Cardiac muscle cell (in vitro differentiated cells and primary cell): ENCODE results near the gene HRH3. TPM values are rescaled to one million over a fixed set of nuclear protein-coding genes. Genes with fewer than 3 reads are reported as not detected.

ENCODE experiments used
- DNase-seq, 2 donors: peaks; one replicate each; pipeline versions ENCODE4 v3.0.0 to v3.0.0-alpha.2; 2010 to 2017; ENCODE audit warnings: low read depth in 1 of 2, low spot score in 1 of 2
- H3K27ac ChIP-seq: fragments of 200-600 bp; sonication (generic); 2 replicates; pipeline ENCODE4 v1.5.1; 2016
- H3K27me3 ChIP-seq: fragments of 200-600 bp; sonication (generic); 2 replicates; pipeline ENCODE4 v1.6.0; 2016; ENCODE audit warnings: control low read depth
- H3K36me3 ChIP-seq: fragments of 200-600 bp; sonication (generic); 2 replicates; pipeline ENCODE4 v1.5.1; 2016; ENCODE audit warnings: control low read depth
- H3K4me1 ChIP-seq: fragments of 200-600 bp; sonication (generic); 2 replicates; pipeline ENCODE4 v1.8.1; 2017; ENCODE audit warnings: low read depth, mild to moderate bottlenecking, mixed run types
- H3K4me3 ChIP-seq: fragments of 200-600 bp; sonication (generic); 2 replicates; pipeline ENCODE4 v1.5.1; 2016; ENCODE audit warnings: mild to moderate bottlenecking
- H3K9me3 ChIP-seq: fragments of 200-600 bp; sonication (generic); 2 replicates; pipeline ENCODE4 v1.5.1; 2017; ENCODE audit warnings: low read depth, mild to moderate bottlenecking, control low read depth
- CTCF ChIP-seq: IDR thresholded peaks from 2 replicates; pipeline ENCODE4 v1.5.1; 2012; ENCODE audit warnings: low read depth, mild to moderate bottlenecking, low read length
- polyA plus RNA-seq: library from polyadenylated mRNA; unstranded; fragments of >200 nt; fragmentation: Nextera tagmentation; extraction: Ambion mirVana; gene quantifications from 2 replicates; pipeline ENCODE4 v1.2.1, GENCODE V29; 2016
- total RNA-seq: library from RNA; depleted of rRNA; stranded (reverse); fragments of >200 nt; gene quantifications from 2 replicates; pipeline ENCODE4 v1.2.3, GENCODE V29; 2016

The HRH3 gene
- total and polyA plus RNA-seq, 2 experiments from 2014 or later = not detected

DNA sequence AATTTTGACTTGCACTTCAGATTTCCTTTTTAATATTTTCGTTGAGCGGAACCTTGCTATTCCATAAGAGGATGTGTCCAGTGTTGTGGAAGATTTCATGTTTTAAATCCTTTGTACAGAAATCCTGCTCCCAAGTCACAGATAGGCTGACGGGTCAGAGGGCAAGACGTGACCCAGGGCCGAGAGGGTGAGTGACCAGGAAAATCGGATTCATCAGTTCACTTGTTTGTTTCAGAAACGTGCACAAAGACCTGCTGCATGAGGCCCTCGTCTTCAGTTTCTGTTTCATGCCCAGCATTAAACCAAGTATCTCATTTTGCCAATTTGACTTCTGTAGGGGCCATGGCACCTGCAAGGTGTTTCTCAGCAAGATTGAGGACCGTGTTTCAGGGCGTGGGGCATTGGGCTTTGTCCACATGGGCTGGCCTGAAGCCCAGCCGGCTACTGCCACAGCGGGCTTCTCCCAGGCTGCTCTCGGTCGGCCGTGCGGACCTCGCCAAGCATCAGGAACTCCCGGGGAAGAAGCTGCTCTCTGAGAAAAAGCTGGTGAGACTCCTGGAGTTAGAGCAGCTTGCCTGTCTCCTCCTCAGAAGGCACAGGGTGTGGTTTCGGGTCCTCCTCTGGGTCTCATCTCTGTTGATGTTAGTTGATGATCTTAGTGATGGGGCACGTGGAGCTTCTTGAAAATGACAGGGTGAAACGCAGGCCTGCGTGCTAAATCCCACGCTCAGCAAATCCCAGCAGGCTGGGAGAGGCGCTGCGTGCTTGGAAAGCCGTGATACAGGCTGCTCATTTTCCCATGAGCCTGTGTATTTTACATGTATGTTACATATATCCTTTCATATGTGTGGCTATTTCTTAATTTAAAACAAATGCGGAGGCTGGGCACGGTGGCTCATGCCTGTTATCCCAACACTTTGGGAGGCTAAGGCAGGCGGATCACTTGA lies 26.7 kb downstream of the HRH3 start:
- no peaks in the 10 kb centered on the region for H3K4me1 ChIP-seq
- DNase-seq = no peak
- H3K27me3 ChIP-seq = no peaks in the 10 kb centered on the region
- H3K36me3 ChIP-seq = peaks cover 7% of the 10 kb centered on the region
- H3K27ac ChIP-seq = no peak overlapping the region
- no peak for TF ChIP-seq CTCF
- H3K9me3 ChIP-seq = no peaks in the 10 kb centered on the region
- no peak overlapping the region for H3K4me3 ChIP-seq

DNA sequence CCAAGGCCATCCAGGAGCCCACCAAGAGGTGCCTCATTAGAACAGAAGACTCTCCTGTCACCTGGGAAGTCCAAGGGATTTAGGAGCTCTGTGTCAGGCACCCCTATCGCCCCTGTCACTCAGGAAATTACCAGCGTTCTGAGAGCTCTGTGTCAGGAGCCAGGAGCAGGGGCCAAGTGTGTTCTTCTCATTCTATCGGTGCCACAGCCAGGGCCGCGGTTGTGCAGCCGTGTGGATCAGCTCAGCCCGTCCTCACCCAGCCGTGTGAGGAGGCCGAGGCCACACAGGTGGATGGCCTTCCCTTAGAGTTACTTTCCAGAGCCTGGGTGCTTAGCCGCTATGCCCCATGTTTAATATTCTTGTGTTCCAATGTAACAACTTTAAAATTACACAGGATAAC lies 27.4 kb downstream of the HRH3 start:
- H3K4me1 ChIP-seq = peaks cover 2% of the 10 kb centered on the region
- TF ChIP-seq CTCF = no peak
- no peak overlapping the region for H3K27ac ChIP-seq
- H3K9me3 ChIP-seq = no peaks in the 10 kb centered on the region
- no peak overlapping the region for H3K4me3 ChIP-seq
- H3K27me3 ChIP-seq = no peaks in the 10 kb centered on the region
- no peak for DNase-seq
- peaks cover 3% of the 10 kb centered on the region for H3K36me3 ChIP-seq

DNA sequence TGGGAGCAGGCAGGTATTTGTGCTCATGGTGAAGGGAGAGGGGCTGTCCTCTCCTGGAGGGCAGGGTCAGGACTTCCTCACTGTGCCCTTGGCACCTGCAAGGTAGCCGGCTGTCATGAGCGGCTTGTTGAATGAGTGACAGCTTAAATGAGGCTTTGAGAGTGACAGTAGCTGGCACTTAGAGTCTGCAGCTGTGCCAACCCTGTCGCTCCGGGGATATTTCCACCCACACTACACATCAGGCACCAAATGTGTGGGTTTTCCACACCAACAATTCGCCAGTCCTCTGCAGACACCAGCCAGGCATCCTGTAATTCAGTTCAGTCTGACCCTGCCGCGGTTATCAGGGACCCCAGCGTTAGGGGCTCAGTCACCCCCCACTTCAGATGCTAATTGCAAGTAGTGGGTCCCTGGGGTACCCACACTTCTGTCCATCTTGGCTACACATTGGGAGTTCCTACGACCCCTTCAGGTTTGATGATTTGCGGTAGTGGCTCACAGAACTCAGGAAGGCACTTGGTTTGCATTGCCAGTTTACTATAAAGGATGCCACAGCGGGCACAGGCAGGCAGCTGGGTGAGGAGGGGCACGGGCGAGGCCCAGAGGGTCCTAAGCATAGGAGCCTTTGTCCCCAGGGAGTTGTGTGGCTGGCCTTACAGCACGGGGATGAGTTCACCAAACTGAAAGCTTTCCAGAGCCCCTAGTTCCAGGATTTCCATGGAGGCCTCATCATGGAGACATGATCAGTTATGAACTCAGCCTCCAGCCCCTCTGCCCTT lies 28.1 kb downstream of the HRH3 start:
- TF ChIP-seq CTCF = no peak
- H3K9me3 ChIP-seq = no peaks in the 10 kb centered on the region
- no peak overlapping the region for H3K27ac ChIP-seq
- no peaks in the 10 kb centered on the region for H3K36me3 ChIP-seq
- DNase-seq = no peak
- peaks cover 8% of the 10 kb centered on the region for H3K4me1 ChIP-seq
- no peaks in the 10 kb centered on the region for H3K27me3 ChIP-seq
- H3K4me3 ChIP-seq = no peak overlapping the region

GRCh38 chr20:62190639-62191411 lies 29.3 kb downstream of the HRH3 start:
- H3K9me3 ChIP-seq = no peaks in the 10 kb centered on the region
- no peak overlapping the region for H3K27ac ChIP-seq
- no peak for DNase-seq
- no peak overlapping the region for H3K4me3 ChIP-seq
- H3K27me3 ChIP-seq = no peaks in the 10 kb centered on the region
- H3K4me1 ChIP-seq = peaks cover 8% of the 10 kb centered on the region
- H3K36me3 ChIP-seq = no peaks in the 10 kb centered on the region
- TF ChIP-seq CTCF = no peak
